OCI-LY1 (cell line): ENCODE results near the gene TYRP1.

ENCODE experiments used
- H2AFZ ChIP-seq: fragments of 200-600 bp; sonication (generic), shearing (Covaris generic); 2 replicates; pipeline ENCODE4 v1.6.0; 2014; ENCODE audit warnings: antibody characterized with exemption, mild to moderate bottlenecking, low read length
- H3F3A ChIP-seq: fragments of 200-600 bp; sonication (generic), shearing (Covaris generic); 2 replicates; pipeline ENCODE4 v1.6.0; 2014; ENCODE audit warnings: mild to moderate bottlenecking, antibody characterized with exemption, low read length, moderate library complexity; ENCODE audit not compliant: insufficient read depth
- H3K27ac ChIP-seq: fragments of 200-600 bp; sonication (generic); 2 replicates; pipeline ENCODE4 v1.5.1; 2014; ENCODE audit warnings: low read length, mixed run types, mild to moderate bottlenecking, low read depth; ENCODE audit not compliant: poor library complexity, severe bottlenecking
- H3K27me3 ChIP-seq: fragments of 200-600 bp; sonication (generic); 2 replicates; pipeline ENCODE4 v1.6.0; 2014; ENCODE audit warnings: antibody characterized with exemption, mild to moderate bottlenecking, low read length, moderate library complexity; ENCODE audit not compliant: insufficient read depth
- H3K36me3 ChIP-seq: fragments of 200-600 bp; sonication (generic); 2 replicates; pipeline ENCODE4 v1.6.1; 2014; ENCODE audit warnings: mild to moderate bottlenecking, antibody characterized with exemption, low read length, moderate library complexity, mixed read lengths; ENCODE audit not compliant: insufficient read depth
- H3K4me1 ChIP-seq: fragments of 200-600 bp; sonication (generic); 2 replicates; pipeline ENCODE4 v1.5.1; 2014; ENCODE audit warnings: mild to moderate bottlenecking, low read length, moderate library complexity; ENCODE audit not compliant: insufficient read depth, severe bottlenecking
- H3K4me2 ChIP-seq: fragments of 200-600 bp; sonication (generic), shearing (Covaris generic); 2 replicates; pipeline ENCODE4 v1.6.1; 2014; ENCODE audit warnings: low read length
- H3K4me3 ChIP-seq: fragments of 200-600 bp; sonication (generic); 2 replicates; pipeline ENCODE4 v1.5.1; 2014; ENCODE audit warnings: low read length, low read depth, mild to moderate bottlenecking, mixed read lengths; ENCODE audit not compliant: poor library complexity, severe bottlenecking
- H3K79me2 ChIP-seq: fragments of 200-600 bp; shearing (Covaris generic); 2 replicates; pipeline ENCODE4 v1.6.1; 2016; ENCODE audit warnings: mixed run types, low read length, mixed read lengths; ENCODE audit not compliant: insufficient read depth
- H3K9ac ChIP-seq: fragments of 200-600 bp; sonication (generic), shearing (Covaris generic); 2 replicates; pipeline ENCODE4 v1.6.1; 2014; ENCODE audit warnings: mild to moderate bottlenecking, low read length, mixed read lengths
- H3K9me2 ChIP-seq: fragments of 200-600 bp; sonication (generic), shearing (Covaris generic); 2 replicates; pipeline ENCODE4 v1.6.1; 2014; ENCODE audit warnings: low read depth, mild to moderate bottlenecking, low read length, mixed read lengths
- H3K9me3 ChIP-seq: fragments of 200-600 bp; shearing (Covaris generic); 2 replicates; pipeline ENCODE4 v1.6.1; 2014; ENCODE audit warnings: low read length, mixed read lengths
- H4K20me1 ChIP-seq: fragments of 200-600 bp; sonication (generic), shearing (Covaris generic); 2 replicates; pipeline ENCODE4 v1.6.0; 2016; ENCODE audit warnings: mild to moderate bottlenecking, low read length; ENCODE audit not compliant: insufficient read depth
- EZH2 ChIP-seq: fragments of 200-600 bp; sonication (generic), shearing (Covaris generic); IDR thresholded peaks from 2 replicates; pipeline ENCODE4 v1.8.0; 2017; ENCODE audit warnings: borderline replicate concordance, mixed run types, mild to moderate bottlenecking, antibody characterized with exemption, low read length, moderate library complexity, mixed read lengths
- TF ChIP-seq, protein P1 (sequence below): fragments of 200-600 bp; sonication (generic), shearing (Covaris generic); IDR thresholded peaks from 2 replicates; pipeline ENCODE4 v1.5.1; 2017; ENCODE audit warnings: mild to moderate bottlenecking, antibody characterized with exemption, low read length, moderate library complexity, mixed read lengths

Gene TYRP1

GRCh38 chr9:12730927-12731326 is 37.7 kb downstream of the TYRP1 start:
- H4K20me1 ChIP-seq, result no peaks in the 10 kb centered on the region
- no peaks in the 10 kb centered on the region for H3K9me2 ChIP-seq
- TF ChIP-seq, protein P1, sequence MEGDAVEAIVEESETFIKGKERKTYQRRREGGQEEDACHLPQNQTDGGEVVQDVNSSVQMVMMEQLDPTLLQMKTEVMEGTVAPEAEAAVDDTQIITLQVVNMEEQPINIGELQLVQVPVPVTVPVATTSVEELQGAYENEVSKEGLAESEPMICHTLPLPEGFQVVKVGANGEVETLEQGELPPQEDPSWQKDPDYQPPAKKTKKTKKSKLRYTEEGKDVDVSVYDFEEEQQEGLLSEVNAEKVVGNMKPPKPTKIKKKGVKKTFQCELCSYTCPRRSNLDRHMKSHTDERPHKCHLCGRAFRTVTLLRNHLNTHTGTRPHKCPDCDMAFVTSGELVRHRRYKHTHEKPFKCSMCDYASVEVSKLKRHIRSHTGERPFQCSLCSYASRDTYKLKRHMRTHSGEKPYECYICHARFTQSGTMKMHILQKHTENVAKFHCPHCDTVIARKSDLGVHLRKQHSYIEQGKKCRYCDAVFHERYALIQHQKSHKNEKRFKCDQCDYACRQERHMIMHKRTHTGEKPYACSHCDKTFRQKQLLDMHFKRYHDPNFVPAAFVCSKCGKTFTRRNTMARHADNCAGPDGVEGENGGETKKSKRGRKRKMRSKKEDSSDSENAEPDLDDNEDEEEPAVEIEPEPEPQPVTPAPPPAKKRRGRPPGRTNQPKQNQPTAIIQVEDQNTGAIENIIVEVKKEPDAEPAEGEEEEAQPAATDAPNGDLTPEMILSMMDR, result no peak
- no peak for TF ChIP-seq EZH2
- no peaks in the 10 kb centered on the region for H3K4me1 ChIP-seq
- H3K9me3 ChIP-seq, result no peaks in the 10 kb centered on the region
- no peak overlapping the region for H3K27ac ChIP-seq
- no peaks in the 10 kb centered on the region for H3K36me3 ChIP-seq
- H3K4me2 ChIP-seq, result no peak overlapping the region
- no peak overlapping the region for H3K9ac ChIP-seq
- no peaks in the 10 kb centered on the region for H3F3A ChIP-seq
- H3K4me3 ChIP-seq, result no peak overlapping the region
- H2AFZ ChIP-seq, result no peak overlapping the region
- no peaks in the 10 kb centered on the region for H3K79me2 ChIP-seq
- no peaks in the 10 kb centered on the region for H3K27me3 ChIP-seq

DNA sequence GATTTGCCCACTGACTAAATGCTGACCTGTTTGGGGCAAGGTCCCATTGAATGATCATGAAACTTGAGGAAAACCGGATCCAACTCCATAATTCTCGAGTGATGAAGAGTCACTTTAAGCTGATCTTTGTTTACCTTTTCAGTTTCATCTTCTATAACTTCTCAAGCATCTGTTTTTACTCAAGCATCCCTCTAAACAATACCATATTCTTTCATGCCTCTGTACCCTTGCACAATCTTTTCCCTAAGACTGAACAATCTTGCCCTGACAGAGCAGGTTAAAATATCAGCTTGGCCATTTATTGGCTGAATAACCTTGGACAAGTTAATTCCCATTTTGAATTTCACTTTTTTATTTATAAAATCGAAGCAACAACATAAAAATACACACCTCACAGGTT is 39.8 kb downstream of the TYRP1 start:
- Histone ChIP-seq H3K4me1 (no peaks in the 10 kb centered on the region), H3K27ac (no peak overlapping the region)

GRCh38 chr9:12735665-12736064 is 42.5 kb downstream of the TYRP1 start:
- H2AFZ ChIP-seq, result no peak overlapping the region
- no peak overlapping the region for H3K4me3 ChIP-seq
- H3F3A ChIP-seq, result no peaks in the 10 kb centered on the region
- H3K79me2 ChIP-seq, result no peaks in the 10 kb centered on the region
- H3K27me3 ChIP-seq, result no peaks in the 10 kb centered on the region
- H3K9ac ChIP-seq, result no peak overlapping the region
- H3K36me3 ChIP-seq, result no peaks in the 10 kb centered on the region
- no peaks in the 10 kb centered on the region for H3K4me1 ChIP-seq
- H3K9me3 ChIP-seq, result no peaks in the 10 kb centered on the region
- no peaks in the 10 kb centered on the region for H4K20me1 ChIP-seq
- H3K9me2 ChIP-seq, result no peaks in the 10 kb centered on the region
- no peak overlapping the region for H3K4me2 ChIP-seq
- no peak overlapping the region for H3K27ac ChIP-seq
- TF ChIP-seq, protein P1, result no peak

More for the DNA sequence above, 39.8 kb downstream of the TYRP1 start:
- H3K36me3 ChIP-seq, result no peaks in the 10 kb centered on the region
- no peaks in the 10 kb centered on the region for H4K20me1 ChIP-seq
- H3K4me3 ChIP-seq, result no peak overlapping the region
- no peaks in the 10 kb centered on the region for H3K9me3 ChIP-seq
- H3K79me2 ChIP-seq, result no peaks in the 10 kb centered on the region
- H3K4me2 ChIP-seq, result no peak overlapping the region
- H3K27me3 ChIP-seq, result no peaks in the 10 kb centered on the region
- TF ChIP-seq EZH2, result no peak
- TF ChIP-seq, protein P1, result no peak
- H3K9ac ChIP-seq, result no peak overlapping the region
- no peaks in the 10 kb centered on the region for H3K9me2 ChIP-seq
- H2AFZ ChIP-seq, result no peak overlapping the region
- H3F3A ChIP-seq, result no peaks in the 10 kb centered on the region
